ENCODE measurements around the gene TMEM80. TPM values are rescaled to one million over a fixed set of nuclear protein-coding genes. Genes with fewer than 3 reads are reported as not detected.

The TMEM80 gene
- total RNA-seq, 1 donor from 2014 or later: 20.8 TPM

- TF ChIP-seq CTCF (conservative IDR thresholded peaks at IDR 0.05; ENCODE audit: low read depth, low read length): no peak
- no peak for DNase-seq (ENCODE audit: low read depth)
Observed at GRCh38 chr11:656426-656825, 39.2 kb upstream of the TMEM80 start.

GRCh38 chr11:656866-657265 lies 38.8 kb upstream of the TMEM80 start:
- DNase-seq (ENCODE audit: low read depth): no peak
- H3K4me3 ChIP-seq (ENCODE audit: low read depth, low read length): no peak overlapping the region
- TF ChIP-seq CTCF (conservative IDR thresholded peaks at IDR 0.05; ENCODE audit: low read depth, low read length): no peak

More at GRCh38 chr11:656426-656825, 39.2 kb upstream of the TMEM80 start:
- H3K4me3 ChIP-seq (ENCODE audit: low read depth, low read length): no peak overlapping the region

GRCh38 chr11:657691-658126 lies 37.9 kb upstream of the TMEM80 start:
- TF ChIP-seq CTCF (conservative IDR thresholded peaks at IDR 0.05; ENCODE audit: low read depth, low read length): no peak
- DNase-seq (ENCODE audit: low read depth): no peak
- no peak overlapping the region for H3K4me3 ChIP-seq (ENCODE audit: low read depth, low read length)

GRCh38 chr11:659532-660085 lies 36.0 kb upstream of the TMEM80 start:
- no peak overlapping the region for H3K4me3 ChIP-seq (ENCODE audit: low read depth, low read length)
- TF ChIP-seq CTCF (conservative IDR thresholded peaks at IDR 0.05; ENCODE audit: low read depth, low read length): no peak
- DNase-seq (ENCODE audit: low read depth): no peak

- no peak for DNase-seq (ENCODE audit: low read depth)
- no peak overlapping the region for H3K4me3 ChIP-seq (ENCODE audit: low read depth, low read length)
- TF ChIP-seq CTCF (conservative IDR thresholded peaks at IDR 0.05; ENCODE audit: low read depth, low read length): no peak
Observed at GRCh38 chr11:660281-660680, 35.3 kb upstream of the TMEM80 start.

- no peak for TF ChIP-seq CTCF (conservative IDR thresholded peaks at IDR 0.05; ENCODE audit: low read depth, low read length)
- no peak for DNase-seq (ENCODE audit: low read depth)
- no peak overlapping the region for H3K4me3 ChIP-seq (ENCODE audit: low read depth, low read length)
Observed at GRCh38 chr11:660681-661444, 34.8 kb upstream of the TMEM80 start.
